ENCODE data around the gene DRG2. TPM values are rescaled to one million over a fixed set of nuclear protein-coding genes. Genes with fewer than 3 reads are reported as not detected.

The DRG2 gene
- total and polyA plus RNA-seq, 10 donors: 38.1 to 69.1 (median 49.4) TPM

DNA sequence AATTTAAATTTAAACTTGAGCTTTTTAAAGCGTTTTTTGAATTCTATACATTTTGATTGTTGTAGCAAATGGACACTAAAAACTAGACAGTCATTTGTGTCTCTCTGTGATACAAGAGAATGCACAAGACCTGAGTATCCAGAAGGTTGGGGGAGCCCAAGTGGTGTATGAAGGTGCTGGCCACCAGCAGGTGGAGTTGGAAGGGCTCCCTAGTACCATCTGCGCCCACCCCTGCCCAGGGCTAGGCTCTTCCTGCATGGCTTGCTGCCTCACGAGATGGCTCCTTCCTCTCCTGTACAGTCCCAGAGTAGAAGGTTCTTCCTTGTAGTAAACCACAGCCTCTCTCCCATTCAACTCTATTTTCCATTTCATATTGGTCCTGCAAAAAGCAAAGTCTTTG, 31.5 kb upstream of the DRG2 start:
- 74 to 83% (median 78%) methylated on average over 3 of the region's 3 CpGs for WGBS, 5 donors
- Histone ChIP-seq H3K27me3 (replicated peaks in 1 of 7) (no peaks in the 10 kb centered on the region), H3K9me3 (no peaks in the 10 kb centered on the region), H3K36me3 (peaks cover 2 to 99% (median 49%) of the 10 kb centered on the region in 6 donors), H3K4me1 (no peaks in the 10 kb centered on the region), H3K4me3 (no peak overlapping the region), H3K27ac (no peak overlapping the region)
- TF ChIP-seq POLR2A (IDR thresholded peaks at IDR 0.05) (no peak), POLR2AphosphoS5 (IDR thresholded peaks at IDR 0.05) (no peak)
- TF ChIP-seq, protein P1, sequence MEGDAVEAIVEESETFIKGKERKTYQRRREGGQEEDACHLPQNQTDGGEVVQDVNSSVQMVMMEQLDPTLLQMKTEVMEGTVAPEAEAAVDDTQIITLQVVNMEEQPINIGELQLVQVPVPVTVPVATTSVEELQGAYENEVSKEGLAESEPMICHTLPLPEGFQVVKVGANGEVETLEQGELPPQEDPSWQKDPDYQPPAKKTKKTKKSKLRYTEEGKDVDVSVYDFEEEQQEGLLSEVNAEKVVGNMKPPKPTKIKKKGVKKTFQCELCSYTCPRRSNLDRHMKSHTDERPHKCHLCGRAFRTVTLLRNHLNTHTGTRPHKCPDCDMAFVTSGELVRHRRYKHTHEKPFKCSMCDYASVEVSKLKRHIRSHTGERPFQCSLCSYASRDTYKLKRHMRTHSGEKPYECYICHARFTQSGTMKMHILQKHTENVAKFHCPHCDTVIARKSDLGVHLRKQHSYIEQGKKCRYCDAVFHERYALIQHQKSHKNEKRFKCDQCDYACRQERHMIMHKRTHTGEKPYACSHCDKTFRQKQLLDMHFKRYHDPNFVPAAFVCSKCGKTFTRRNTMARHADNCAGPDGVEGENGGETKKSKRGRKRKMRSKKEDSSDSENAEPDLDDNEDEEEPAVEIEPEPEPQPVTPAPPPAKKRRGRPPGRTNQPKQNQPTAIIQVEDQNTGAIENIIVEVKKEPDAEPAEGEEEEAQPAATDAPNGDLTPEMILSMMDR (IDR thresholded peaks at IDR 0.05 in 8 of 11, conservative IDR thresholded peaks at IDR 0.05 in 3 of 11): no peak
- intact Hi-C loops (cut with DNase I; ENCODE audit: low total_unique reads): no loop called here
- DNase-seq: no peak

DNA sequence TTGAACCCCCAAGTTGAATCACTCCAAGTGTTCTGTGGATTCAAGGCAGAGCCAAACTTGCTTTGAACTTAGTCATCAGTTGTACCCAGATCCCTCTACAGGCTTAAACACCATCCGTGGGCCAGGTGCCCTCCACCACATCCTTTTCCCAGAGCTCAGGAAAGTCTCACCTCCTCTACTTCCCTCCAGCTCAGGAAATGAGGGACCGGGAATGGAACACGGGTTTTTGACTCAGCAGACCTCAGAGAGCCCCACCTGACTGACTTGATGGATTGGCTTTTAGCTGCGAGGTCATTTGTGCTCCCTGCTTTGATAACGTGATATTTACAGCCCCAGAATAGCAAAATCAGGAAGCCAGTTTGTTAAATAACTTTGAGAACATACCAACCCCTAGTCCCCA, 28.5 kb upstream of the DRG2 start:
- 46 to 63% (median 59%) methylated on average over 5 of the region's 5 CpGs for WGBS, 5 donors
- peaks cover 0 to 100% (median 66%) of the 10 kb centered on the region in 6 donors for H3K36me3 ChIP-seq

DNA sequence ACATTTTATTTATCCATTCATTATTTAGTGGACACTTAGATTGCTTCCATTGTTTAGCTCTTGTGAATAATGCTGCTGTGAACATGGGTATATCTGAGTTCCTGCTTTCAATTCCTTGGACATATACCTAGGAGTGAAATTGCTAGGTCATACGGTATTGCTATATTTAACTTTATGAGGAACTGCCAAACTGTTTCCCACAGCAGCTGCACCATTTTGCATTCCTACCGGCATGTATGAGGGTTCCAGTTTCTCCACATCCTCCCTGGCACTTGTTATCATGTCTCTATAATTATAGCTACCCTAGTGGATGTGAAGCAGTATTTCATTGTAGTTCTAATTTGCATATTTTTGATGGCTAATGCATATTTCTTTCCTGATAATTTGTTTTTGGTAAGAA, 23.7 kb upstream of the DRG2 start:
- Histone ChIP-seq H3K4me3 (no peak overlapping the region), H3K9me3 (no peaks in the 10 kb centered on the region), H3K36me3 (peaks cover 0 to 88% (median 44%) of the 10 kb centered on the region in 6 donors), H3K27me3 (replicated peaks in 1 of 7) (no peaks in the 10 kb centered on the region), H3K27ac (no peak overlapping the region), H3K4me1 (no peaks in the 10 kb centered on the region)
- intact Hi-C loops (cut with DNase I; ENCODE audit: low total_unique reads): no loop called here
- DNase-seq: no peak
- TF ChIP-seq, protein P1 (IDR thresholded peaks at IDR 0.05 in 8 of 11, conservative IDR thresholded peaks at IDR 0.05 in 3 of 11): no peak
- no peak for TF ChIP-seq POLR2AphosphoS5 (IDR thresholded peaks at IDR 0.05)
- no peak for TF ChIP-seq POLR2A (IDR thresholded peaks at IDR 0.05)
- WGBS, 5 donors: 48 to 81% (median 68%) methylated on average over 2 of the region's 2 CpGs

More for the DNA sequence above, 28.5 kb upstream of the DRG2 start:
- no peaks in the 10 kb centered on the region for H3K4me1 ChIP-seq
- H3K9me3 ChIP-seq: no peaks in the 10 kb centered on the region
- TF ChIP-seq, protein P1 (IDR thresholded peaks at IDR 0.05 in 8 of 11, conservative IDR thresholded peaks at IDR 0.05 in 3 of 11): no peak
- TF ChIP-seq POLR2A (IDR thresholded peaks at IDR 0.05): no peak
- TF ChIP-seq POLR2AphosphoS5 (IDR thresholded peaks at IDR 0.05): no peak
- no peak for DNase-seq
- H3K27me3 ChIP-seq (replicated peaks in 1 of 7): no peaks in the 10 kb centered on the region
- H3K27ac ChIP-seq: no peak overlapping the region
- intact Hi-C loops (cut with DNase I; ENCODE audit: low total_unique reads): no loop called here
- no peak overlapping the region for H3K4me3 ChIP-seq

DNA sequence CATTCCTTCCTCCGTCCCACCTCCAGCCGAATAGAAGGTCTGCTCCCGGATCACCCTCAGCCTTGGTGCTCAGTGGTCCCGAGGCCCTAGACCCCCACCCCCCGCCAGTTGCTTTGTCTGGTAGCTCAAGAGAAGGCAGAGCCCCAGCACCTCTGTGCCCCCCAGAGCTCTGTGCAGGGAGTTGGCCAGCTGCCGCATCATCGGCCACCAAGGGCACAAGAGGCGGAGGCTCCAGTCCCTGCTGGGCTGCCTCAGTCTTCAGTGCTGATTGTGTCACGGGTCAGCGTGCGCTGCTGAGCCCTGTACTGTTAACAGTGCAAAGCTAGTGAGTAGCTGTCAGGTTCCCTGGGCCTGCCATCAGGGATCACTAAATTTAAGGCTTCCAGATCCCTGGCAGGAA, 22.2 kb upstream of the DRG2 start:
- Histone ChIP-seq H3K27ac (no peak overlapping the region), H3K4me1 (peaks cover 0 to 1% (median 0%) of the 10 kb centered on the region in 6 donors), H3K4me3 (no peak overlapping the region), H3K36me3 (peaks cover 0 to 73% (median 35%) of the 10 kb centered on the region in 6 donors), H3K9me3 (no peaks in the 10 kb centered on the region), H3K27me3 (replicated peaks in 1 of 7) (no peaks in the 10 kb centered on the region)
- intact Hi-C loops (cut with DNase I; ENCODE audit: low total_unique reads): no loop called here
- no peak for DNase-seq
- TF ChIP-seq, protein P1 (IDR thresholded peaks at IDR 0.05 in 8 of 11, conservative IDR thresholded peaks at IDR 0.05 in 3 of 11): no peak
- TF ChIP-seq POLR2AphosphoS5 (IDR thresholded peaks at IDR 0.05): peak in 1 of 3 donors; percentile 25
- no peak for TF ChIP-seq POLR2A (IDR thresholded peaks at IDR 0.05)
- WGBS, 5 donors: 93 to 97% (median 95%) methylated on average over 10 to 11 of the region's 11 CpGs

Measured in spleen (tissue), 11 donors.